ENCODE results near the gene FAM90A26.
"Not testable (repeated sequence)": the region's sequence is repeated elsewhere in the genome, so short reads cannot be mapped to it uniquely, and the experiment has no call there.

DNA sequence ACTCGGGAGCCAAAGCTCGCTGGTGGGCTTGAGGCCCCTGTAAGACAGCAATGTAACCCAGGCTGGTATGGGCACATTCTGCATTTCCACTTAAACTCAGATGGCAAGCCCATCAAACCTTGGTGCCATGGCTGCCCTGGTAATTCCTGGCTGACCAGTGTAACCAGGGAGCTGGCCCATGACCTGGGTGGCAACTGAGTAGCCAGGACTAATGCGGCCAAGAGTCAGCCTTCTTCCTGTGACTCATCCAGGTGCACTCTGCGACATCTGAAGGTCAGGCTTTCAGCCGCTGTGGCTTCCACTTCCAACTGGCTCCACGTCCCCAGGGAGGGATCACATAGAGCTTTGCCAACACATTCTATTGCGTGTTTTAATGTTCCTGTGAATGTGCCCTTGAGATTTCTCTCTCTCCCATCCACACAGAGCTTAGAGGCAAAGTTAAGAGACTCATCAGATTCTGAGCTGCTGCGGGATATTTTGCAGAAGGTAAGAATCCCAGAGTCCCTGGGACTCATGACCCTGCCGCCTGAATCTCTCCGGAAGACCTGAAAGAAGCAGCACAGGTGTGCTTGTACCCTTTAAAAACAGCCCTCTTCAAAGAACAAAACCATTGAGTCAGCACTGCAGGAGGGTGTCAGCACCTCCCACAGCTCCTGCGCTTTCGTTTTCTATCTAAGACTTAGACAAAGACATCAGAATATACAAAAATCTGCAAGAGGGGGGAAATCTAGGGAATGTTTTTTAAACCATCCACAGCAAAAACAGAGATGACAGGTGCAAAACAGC, 14.9 kb upstream of the FAM90A26 start:
- TF ChIP-seq, protein P1, sequence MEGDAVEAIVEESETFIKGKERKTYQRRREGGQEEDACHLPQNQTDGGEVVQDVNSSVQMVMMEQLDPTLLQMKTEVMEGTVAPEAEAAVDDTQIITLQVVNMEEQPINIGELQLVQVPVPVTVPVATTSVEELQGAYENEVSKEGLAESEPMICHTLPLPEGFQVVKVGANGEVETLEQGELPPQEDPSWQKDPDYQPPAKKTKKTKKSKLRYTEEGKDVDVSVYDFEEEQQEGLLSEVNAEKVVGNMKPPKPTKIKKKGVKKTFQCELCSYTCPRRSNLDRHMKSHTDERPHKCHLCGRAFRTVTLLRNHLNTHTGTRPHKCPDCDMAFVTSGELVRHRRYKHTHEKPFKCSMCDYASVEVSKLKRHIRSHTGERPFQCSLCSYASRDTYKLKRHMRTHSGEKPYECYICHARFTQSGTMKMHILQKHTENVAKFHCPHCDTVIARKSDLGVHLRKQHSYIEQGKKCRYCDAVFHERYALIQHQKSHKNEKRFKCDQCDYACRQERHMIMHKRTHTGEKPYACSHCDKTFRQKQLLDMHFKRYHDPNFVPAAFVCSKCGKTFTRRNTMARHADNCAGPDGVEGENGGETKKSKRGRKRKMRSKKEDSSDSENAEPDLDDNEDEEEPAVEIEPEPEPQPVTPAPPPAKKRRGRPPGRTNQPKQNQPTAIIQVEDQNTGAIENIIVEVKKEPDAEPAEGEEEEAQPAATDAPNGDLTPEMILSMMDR (IDR thresholded peaks at IDR 0.05) = not testable (repeated sequence)
- not testable (repeated sequence) for TF ChIP-seq JUNB (IDR thresholded peaks at IDR 0.05); RAD21 (conservative IDR thresholded peaks at IDR 0.05 in 1 of 2, IDR thresholded peaks at IDR 0.05 in 1 of 2); MAZ (IDR thresholded peaks at IDR 0.05; ENCODE audit: borderline replicate concordance, low read depth, low read length); EP300 (IDR thresholded peaks at IDR 0.05); CHD4 (IDR thresholded peaks at IDR 0.05; ENCODE audit: borderline replicate concordance); POLR2A (IDR thresholded peaks at IDR 0.05; ENCODE audit: low read length); CBX2 (IDR thresholded peaks at IDR 0.05; ENCODE audit: borderline replicate concordance, low read depth)
- TF ChIP-seq, protein P2, sequence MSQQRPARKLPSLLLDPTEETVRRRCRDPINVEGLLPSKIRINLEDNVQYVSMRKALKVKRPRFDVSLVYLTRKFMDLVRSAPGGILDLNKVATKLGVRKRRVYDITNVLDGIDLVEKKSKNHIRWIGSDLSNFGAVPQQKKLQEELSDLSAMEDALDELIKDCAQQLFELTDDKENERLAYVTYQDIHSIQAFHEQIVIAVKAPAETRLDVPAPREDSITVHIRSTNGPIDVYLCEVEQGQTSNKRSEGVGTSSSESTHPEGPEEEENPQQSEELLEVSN (IDR thresholded peaks at IDR 0.05; ENCODE audit: borderline replicate concordance, low read depth) = not testable (repeated sequence)
- TF ChIP-seq, protein P3, sequence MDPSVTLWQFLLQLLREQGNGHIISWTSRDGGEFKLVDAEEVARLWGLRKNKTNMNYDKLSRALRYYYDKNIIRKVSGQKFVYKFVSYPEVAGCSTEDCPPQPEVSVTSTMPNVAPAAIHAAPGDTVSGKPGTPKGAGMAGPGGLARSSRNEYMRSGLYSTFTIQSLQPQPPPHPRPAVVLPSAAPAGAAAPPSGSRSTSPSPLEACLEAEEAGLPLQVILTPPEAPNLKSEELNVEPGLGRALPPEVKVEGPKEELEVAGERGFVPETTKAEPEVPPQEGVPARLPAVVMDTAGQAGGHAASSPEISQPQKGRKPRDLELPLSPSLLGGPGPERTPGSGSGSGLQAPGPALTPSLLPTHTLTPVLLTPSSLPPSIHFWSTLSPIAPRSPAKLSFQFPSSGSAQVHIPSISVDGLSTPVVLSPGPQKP (IDR thresholded peaks at IDR 0.05; ENCODE audit: low read depth, low read length) = not testable (repeated sequence)
